ENCODE results near the gene GNAS. TPM values are rescaled to one million over a fixed set of nuclear protein-coding genes. Genes with fewer than 3 reads are reported as not detected.

GNAS gene
- 1,063 and 1,537 TPM in 2 replicates for polyA plus RNA-seq (2011; rRNA removed)
- 1,584 and 1,724 TPM in 2 replicates for polyA minus RNA-seq (2011; rRNA and poly(A)+ RNA removed)

GRCh38 chr20:58852543-58853271, at the start of gene GNAS:
TSS of gene GNAS (plus strand) at chr20:58852716.
- no peak for DNase-seq (ENCODE audit: low read depth)
- peak; percentile 78 for TF ChIP-seq CTCF (IDR thresholded peaks at IDR 0.05; ENCODE audit: insufficient read depth, low read depth, low read length)
- peaks cover 18% of the 10 kb centered on the region for H3K27me3 ChIP-seq (ENCODE audit: control insufficient read depth, insufficient read depth, low read length)
- POLR2A ChIA-PET: no interaction called here
- no peaks in the 10 kb centered on the region for H3K36me3 ChIP-seq (ENCODE audit: control insufficient read depth, insufficient read depth, low read length)
- CTCF ChIA-PET: interaction anchor here (0.5 to 2.2 kb wide), 10 partner anchors 8 to 1256 kb away, joined by 3 to 7 read pairs (median 5); partner anchors contain the start of gene STX16
- H3K4me3 ChIP-seq (ENCODE audit: low read depth, low read length): peak within 1 kb of the TSS; percentile 37

GRCh38 chr20:58803533-58803932, 49.0 kb upstream of the GNAS start:
- H3K36me3 ChIP-seq (ENCODE audit: control insufficient read depth, insufficient read depth, low read length): no peaks in the 10 kb centered on the region
- no peak overlapping the region for H3K4me3 ChIP-seq (ENCODE audit: low read depth, low read length)
- no peak for DNase-seq (ENCODE audit: low read depth)
- no peak for TF ChIP-seq CTCF (IDR thresholded peaks at IDR 0.05; ENCODE audit: insufficient read depth, low read depth, low read length)
- ChIA-PET CTCF (no interaction called here), POLR2A (no interaction called here)
- peaks cover 9% of the 10 kb centered on the region for H3K27me3 ChIP-seq (ENCODE audit: control insufficient read depth, insufficient read depth, low read length)

- ChIA-PET POLR2A (no interaction called here), CTCF (no interaction called here)
- H3K36me3 ChIP-seq (ENCODE audit: control insufficient read depth, insufficient read depth, low read length): no peaks in the 10 kb centered on the region
- no peak for DNase-seq (ENCODE audit: low read depth)
- H3K27me3 ChIP-seq (ENCODE audit: control insufficient read depth, insufficient read depth, low read length): peaks cover 11% of the 10 kb centered on the region
- H3K4me3 ChIP-seq (ENCODE audit: low read depth, low read length): no peak overlapping the region
- no peak for TF ChIP-seq CTCF (IDR thresholded peaks at IDR 0.05; ENCODE audit: insufficient read depth, low read depth, low read length)
These were observed 44.7 kb upstream of the GNAS start for GRCh38 chr20:58807801-58808200.

- POLR2A ChIA-PET: no interaction called here
- H3K4me3 ChIP-seq (ENCODE audit: low read depth, low read length): no peak overlapping the region
- no peak for TF ChIP-seq CTCF (IDR thresholded peaks at IDR 0.05; ENCODE audit: insufficient read depth, low read depth, low read length)
- H3K36me3 ChIP-seq (ENCODE audit: control insufficient read depth, insufficient read depth, low read length): no peaks in the 10 kb centered on the region
- CTCF ChIA-PET: no interaction called here
- DNase-seq (ENCODE audit: low read depth): no peak
- peaks cover 10% of the 10 kb centered on the region for H3K27me3 ChIP-seq (ENCODE audit: control insufficient read depth, insufficient read depth, low read length)
These were observed 44.1 kb upstream of the GNAS start for GRCh38 chr20:58808271-58809046.

- DNase-seq (ENCODE audit: low read depth): no peak
- H3K4me3 ChIP-seq (ENCODE audit: low read depth, low read length): no peak overlapping the region
- H3K36me3 ChIP-seq (ENCODE audit: control insufficient read depth, insufficient read depth, low read length): no peaks in the 10 kb centered on the region
- ChIA-PET POLR2A (no interaction called here), CTCF (no interaction called here)
- H3K27me3 ChIP-seq (ENCODE audit: control insufficient read depth, insufficient read depth, low read length): peaks cover 8% of the 10 kb centered on the region
- TF ChIP-seq CTCF (IDR thresholded peaks at IDR 0.05; ENCODE audit: insufficient read depth, low read depth, low read length): no peak
These were observed 42.2 kb upstream of the GNAS start for GRCh38 chr20:58810116-58810878.

All from BJ (cell line).